GM12875 (cell line): ENCODE measurements around the gene HMGN1.
"Not testable (repeated sequence)": the region's sequence is repeated elsewhere in the genome, so short reads cannot be mapped to it uniquely, and the experiment has no call there.

Source experiments
- H3K4me3 ChIP-seq: one replicate; pipeline ENCODE4 v1.5.1; 2011; ENCODE audit warnings: low read depth, low read length, control low read depth
- TF ChIP-seq, protein P1 (sequence below): IDR thresholded peaks from 2 replicates; pipeline ENCODE4 v1.5.1; 2011; ENCODE audit warnings: low read depth, mild to moderate bottlenecking, control low read depth, inconsistent platforms, low read length, moderate library complexity, borderline replicate concordance; ENCODE audit not compliant: insufficient read depth

The HMGN1 gene

DNA sequence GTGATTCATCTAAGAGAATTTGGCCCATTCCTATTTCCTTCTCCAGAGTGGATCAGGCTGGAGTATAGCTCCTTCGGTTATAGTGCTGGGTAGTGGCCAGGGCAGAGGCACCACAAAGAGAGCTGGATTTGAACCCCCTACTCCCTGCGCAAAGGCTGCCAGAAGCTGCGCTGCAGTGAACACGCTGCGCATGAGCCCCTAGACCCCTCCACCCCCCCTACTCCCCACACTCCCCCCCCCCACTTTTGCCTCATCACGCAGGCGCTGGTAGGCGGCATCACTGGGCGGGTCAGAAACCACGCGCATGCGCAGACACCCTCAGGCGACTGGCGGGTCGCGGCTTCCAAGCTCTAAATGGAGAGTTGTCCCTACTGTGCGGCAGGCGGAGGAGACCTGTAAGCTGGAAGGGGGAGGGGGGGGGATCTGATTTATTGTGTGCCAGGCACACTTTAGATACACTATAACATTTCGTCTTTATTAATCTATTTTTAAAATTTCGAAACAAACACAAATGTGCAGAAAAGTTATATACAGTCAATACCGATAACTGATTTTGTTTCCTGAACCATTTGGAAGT, 38.7 kb upstream of the HMGN1 start:
- TF ChIP-seq, protein P1, sequence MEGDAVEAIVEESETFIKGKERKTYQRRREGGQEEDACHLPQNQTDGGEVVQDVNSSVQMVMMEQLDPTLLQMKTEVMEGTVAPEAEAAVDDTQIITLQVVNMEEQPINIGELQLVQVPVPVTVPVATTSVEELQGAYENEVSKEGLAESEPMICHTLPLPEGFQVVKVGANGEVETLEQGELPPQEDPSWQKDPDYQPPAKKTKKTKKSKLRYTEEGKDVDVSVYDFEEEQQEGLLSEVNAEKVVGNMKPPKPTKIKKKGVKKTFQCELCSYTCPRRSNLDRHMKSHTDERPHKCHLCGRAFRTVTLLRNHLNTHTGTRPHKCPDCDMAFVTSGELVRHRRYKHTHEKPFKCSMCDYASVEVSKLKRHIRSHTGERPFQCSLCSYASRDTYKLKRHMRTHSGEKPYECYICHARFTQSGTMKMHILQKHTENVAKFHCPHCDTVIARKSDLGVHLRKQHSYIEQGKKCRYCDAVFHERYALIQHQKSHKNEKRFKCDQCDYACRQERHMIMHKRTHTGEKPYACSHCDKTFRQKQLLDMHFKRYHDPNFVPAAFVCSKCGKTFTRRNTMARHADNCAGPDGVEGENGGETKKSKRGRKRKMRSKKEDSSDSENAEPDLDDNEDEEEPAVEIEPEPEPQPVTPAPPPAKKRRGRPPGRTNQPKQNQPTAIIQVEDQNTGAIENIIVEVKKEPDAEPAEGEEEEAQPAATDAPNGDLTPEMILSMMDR = no peak

DNA sequence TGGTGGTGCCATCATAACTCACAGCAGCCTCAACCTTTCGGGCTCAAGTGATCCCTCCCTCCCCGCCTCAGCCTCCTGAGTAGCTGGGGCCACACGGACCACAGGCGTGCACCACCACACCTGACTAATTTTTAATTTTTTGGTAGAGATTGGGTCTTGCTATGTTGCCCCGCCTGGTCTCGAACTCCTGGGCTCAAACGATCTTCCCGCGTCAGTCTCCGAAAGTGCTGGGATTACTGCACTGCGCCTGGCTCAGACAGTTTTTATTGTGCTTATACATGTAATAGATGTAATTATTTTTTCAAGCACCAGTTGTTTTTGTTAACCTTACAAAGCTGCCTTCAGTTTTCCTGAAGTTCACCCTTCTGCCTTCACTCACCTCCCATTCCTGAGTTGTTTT, 38.0 kb upstream of the HMGN1 start:
- TF ChIP-seq, protein P1 = no peak

More for the DNA sequence above, 38.7 kb upstream of the HMGN1 start:
- peak overlapping the region; percentile 44 for H3K4me3 ChIP-seq

DNA sequence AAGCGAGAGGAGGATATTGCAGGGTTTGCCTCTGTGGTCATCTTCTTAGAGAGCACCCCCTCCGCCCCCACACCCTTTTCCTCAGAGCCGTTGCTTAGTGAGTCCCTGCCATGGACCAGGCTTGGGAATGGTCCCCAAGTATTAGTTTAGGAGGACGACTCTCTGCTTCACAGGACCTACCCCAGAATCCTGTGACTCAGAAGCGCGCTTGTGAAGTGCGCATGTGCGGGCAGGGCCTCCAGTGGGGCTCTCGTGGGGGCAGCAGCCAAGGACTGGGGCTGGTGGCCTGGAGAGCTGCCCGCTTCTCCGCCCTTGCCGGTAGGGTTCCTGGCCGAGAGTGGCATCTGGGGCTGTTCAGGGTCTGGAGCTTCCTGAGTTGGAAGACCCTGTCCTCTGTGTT, 37.3 kb upstream of the HMGN1 start:
- TF ChIP-seq, protein P1 = no peak
- H3K4me3 ChIP-seq = peak overlapping the region; percentile 53

More for the DNA sequence above, 38.0 kb upstream of the HMGN1 start:
- no peak overlapping the region for H3K4me3 ChIP-seq

DNA sequence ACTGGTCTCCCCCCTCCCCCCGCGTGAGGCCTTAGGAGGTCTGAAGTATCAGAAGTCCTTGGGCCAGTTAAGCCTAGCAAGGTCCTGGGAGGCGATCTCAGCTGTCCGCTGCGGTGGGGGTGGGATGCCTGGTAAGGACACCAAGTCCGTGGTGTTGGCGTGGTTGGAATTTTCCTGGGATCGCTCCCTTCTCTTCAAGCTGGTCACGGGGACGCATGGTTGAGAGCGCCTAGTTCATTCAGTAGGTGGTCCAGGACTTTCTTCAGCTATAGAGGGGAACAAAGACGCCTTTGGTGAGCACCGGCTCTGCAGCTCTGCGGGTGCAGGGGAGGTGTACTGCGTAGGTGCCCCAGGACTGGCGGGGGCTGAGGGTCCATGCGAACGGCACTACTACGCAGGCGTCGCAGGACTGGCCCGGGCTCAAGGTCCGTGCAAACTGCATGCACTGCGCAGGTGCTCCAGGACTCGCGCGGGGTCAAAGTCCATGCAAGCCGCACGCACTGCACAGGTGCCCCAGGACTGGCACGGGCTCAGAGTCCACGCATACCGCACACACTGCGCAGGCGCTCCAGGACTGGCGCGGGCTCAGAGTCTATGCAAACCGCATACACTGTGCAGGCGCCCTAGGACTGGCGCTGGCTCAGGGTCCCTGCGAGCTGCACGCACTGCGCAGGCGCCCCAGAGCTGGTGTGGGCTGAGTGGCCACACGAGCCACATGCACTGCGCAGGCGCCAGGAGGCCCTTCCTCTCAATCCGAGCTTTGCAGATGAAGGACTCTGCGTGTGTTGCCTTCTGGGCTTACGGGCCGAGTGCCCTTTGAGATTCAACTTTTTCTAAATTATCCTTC, 36.6 kb upstream of the HMGN1 start:
- H3K4me3 ChIP-seq = peak overlapping the region; percentile 53
- TF ChIP-seq, protein P1 = no peak

DNA sequence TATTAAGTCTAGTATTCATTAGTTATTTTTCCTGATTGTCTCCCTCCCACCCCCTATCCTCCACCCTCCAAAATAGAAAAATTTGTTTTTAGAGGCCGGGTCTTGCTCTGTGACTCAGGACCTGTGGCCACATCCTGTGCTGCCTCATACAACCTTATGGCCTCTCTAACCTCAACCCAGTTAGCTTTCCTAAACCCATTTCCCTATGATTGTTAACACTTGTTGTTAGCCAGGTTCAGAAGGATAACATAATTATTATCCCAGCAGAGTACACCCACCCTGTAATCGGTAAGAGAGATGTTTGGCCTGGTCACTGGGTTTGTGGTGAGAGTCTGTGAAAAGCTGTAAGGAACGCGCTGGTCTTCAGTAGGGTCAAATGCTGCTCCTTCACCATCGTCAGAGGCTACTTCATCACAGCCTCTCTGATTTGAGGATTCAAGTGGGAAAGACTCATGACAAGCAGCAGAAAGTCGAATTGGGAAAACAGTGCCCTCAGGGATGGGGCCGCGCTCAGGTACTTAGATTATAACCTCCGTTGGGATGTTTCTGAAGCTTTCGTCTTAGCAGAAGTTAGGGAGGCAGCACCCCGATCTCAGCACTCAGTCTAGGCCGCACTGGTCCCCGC, 35.9 kb upstream of the HMGN1 start:
- H3K4me3 ChIP-seq = no peak overlapping the region
- TF ChIP-seq, protein P1 = no peak

DNA sequence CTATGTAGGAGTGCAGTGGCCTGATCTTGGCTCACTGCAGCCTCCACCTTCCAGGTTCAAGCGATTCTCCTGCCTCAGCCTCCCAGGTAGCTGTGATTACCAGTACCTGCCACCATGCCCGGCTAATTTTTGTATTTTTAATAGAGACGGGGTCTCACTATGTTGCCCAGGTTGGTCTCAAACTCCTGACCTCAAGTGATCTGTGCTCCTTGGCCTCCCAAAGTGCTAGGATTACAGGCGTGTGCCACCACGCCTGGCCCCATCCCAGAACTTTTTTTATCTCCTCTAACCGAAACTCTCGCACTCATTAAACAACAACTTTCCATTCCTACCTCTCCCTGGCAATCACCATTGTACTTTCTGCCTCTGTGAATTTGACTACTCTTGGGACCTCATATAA, 33.2 kb upstream of the HMGN1 start:
- H3K4me3 ChIP-seq = not testable (repeated sequence)

DNA sequence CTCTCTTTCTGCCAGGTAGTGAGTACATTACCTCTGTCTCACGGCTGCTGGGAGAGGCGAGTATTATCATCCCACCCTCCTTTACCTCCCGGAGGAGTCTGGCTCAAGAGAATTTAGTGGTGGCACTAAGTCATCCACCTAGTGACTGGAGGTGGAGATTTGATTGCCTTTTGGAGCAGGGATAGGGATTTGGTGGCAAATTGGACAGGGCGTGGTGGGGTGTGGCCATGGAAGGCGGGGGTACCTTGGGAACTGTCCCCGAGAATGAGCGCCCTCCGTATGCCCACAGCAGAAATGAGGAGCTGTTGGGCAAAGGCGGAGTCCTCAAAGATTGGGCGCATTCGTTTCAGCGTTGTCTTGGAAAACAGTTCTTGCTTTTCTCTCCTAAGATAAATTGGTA, 32.1 kb upstream of the HMGN1 start:
- H3K4me3 ChIP-seq = peak overlapping the region; percentile 81
- TF ChIP-seq, protein P1 = no peak
